HG02884 (cell line): ENCODE data around the gene TEAD1.
"Not testable (repeated sequence)": the region's sequence is repeated elsewhere in the genome, so short reads cannot be mapped to it uniquely, and the experiment has no call there.

Experiments
- ATAC-seq: cut with Tn5 transposase; IDR thresholded peaks from one replicate; pipeline ENCODE4 v1.9.1; 2021; ENCODE audit warnings: mild to moderate bottlenecking, moderate library complexity; ENCODE audit not compliant: unreplicated experiment

TEAD1 gene

GRCh38 chr11:12733091-12733490 lies 58.9 kb downstream of the TEAD1 start:
- ATAC-seq, result no peak

- no peak for ATAC-seq
These were observed 60.4 kb downstream of the TEAD1 start for GRCh38 chr11:12734625-12735024.

DNA sequence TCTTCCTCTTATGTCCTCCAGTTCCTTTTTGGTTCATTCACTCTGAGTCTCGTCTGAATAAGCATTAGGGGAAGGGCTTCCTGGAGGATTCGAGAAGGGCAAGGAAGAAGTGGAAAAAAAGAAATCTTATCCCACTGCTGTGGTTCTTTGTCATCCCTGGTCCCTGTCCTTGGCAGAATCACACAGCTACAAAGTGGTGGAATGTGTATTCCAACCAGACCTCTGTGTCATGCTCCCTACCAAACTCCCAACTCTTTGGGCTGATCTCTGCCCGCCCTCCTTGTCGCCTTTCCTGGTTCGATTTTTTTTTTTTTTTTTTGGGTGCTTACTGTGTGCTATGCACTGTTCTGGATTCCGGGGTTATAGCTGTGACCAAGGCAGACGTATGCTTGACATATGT lies 61.0 kb downstream of the TEAD1 start:
- ATAC-seq, result no peak

DNA sequence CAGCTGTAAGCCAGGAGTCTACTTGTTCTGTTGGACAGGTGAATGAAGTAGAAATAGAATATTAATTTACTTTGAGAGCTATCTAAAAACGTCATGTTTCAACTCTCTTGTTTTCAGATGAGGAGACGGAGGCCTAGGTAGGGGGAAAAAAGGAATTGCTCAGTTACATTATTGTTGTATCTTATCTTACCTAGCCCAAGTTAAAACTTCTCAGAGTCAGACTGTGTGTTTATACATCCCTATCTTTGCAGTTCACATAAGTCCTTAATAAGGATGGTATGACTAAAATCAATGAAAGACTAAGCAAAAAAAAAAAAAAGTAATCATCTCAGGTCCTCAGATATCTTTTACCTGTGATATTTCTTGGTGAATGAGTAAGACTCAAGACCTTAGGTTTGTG lies 62.8 kb downstream of the TEAD1 start:
- no peak for ATAC-seq

- ATAC-seq, result no peak
These were observed 67.5 kb downstream of the TEAD1 start for GRCh38 chr11:12741671-12742216.

DNA sequence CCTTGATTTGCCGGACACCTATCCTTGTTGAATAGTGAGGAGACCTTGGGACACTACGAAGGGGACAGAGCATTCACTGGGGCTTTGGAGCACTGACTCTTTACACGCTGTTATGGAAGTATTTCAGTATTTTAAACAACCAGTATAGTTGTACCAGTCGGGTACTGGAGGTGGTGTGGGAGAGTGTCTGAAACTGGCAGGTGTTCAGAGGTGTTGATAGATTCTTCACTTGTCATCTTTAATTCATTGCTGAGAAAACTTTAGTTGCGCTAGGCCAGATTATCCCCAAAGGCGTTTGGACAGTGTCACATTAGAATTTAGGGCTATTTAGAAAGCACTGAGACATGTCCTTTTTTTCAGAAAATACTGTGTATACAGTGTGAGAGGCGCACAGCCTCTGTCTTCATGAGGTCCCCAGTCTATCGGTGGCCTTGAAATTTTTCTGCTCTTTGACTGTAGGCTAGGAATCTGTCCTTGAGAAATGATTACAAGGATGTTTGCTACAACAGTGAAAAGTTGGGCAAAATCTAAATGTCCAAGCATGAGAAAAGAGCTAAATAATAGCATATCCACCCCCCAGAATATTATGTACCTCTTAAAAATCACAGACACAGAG lies 69.7 kb downstream of the TEAD1 start:
- no peak for ATAC-seq

- no peak for ATAC-seq
These were observed 70.7 kb downstream of the TEAD1 start for GRCh38 chr11:12744826-12745502.

DNA sequence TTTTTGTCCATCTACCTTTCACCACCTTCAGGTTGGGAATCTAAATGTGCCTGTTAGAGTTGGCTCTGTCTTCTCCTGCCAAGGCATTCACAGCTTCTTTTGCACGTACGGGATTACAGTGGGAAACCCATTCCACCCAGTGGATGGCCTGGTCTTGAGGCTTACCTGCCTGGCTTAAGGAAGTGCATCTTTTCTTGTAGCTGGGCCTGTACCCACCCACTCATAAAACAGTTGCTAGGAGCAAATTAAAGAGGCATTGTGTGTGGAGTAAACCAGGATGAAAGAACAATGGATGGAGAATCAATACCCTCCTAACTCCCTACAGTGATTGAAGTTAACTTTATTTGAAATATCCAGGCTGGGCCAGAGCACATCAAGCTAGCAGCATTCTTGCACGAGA lies 71.6 kb downstream of the TEAD1 start:
- no peak for ATAC-seq

DNA sequence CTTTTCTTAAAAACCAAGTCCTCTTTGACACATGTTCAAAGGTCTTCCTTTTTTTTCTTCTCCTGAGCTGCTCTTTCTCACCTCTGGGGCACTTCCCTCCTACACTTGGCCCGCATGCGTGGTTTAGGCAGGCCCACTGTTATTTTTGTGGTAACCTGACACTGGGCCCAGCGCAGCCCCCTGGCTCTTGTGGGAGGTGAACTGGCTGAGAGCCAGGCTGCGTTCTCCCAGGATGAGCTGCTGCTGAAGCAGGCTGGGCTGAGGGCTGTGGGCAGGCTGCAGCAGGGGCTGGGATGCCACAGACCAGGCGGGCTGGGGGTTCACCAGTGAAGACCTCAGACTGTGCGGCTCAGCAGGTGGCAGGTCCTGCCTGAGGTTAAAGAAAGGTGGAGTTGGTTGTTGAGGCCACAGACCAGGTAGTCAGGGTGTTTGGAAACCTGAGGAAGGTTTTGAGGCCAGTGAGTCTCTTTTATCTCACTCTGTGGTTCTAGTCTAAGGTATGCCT lies 72.4 kb downstream of the TEAD1 start:
- ATAC-seq, result no peak

DNA sequence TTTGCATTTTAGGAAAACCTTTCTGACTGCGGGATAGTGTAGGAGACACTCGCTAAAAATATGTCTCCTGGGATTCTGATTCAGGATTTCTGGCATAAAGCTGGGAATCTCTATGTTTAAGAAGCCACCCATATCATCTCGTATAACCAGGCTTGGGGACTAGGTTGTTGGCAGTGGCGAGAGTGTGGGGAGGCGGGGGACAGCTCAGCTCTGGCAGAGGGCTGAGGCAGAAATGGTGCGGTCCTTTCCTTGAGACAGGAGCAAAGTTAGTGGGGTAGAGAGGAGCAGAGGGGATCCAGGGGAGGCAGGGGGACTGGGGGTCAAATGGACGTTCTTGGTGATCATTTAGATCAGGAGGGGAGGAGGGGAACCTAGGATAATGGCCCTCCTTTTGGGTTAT lies 74.3 kb downstream of the TEAD1 start:
- ATAC-seq, result no peak

GRCh38 chr11:12749442-12749841 lies 75.2 kb downstream of the TEAD1 start:
- ATAC-seq, result no peak

DNA sequence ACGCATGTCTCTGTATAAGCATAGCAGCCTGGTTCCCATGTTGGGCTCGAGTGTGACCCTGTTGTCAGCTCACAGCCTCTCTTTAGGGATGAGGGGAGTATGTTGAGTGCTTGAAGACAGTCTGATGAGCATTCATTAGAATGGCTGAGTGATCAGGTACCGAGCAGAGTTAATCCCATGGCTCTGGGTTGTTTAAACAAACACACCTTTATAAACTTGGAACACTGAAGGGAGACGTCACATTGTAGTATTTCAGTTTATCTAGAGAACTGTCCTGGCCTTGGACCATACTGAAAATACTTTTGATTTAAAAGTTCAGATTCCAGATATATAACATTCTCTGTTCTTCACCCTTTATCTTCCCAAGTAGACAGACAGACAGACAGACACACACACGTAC lies 76.0 kb downstream of the TEAD1 start:
- ATAC-seq, result no peak

DNA sequence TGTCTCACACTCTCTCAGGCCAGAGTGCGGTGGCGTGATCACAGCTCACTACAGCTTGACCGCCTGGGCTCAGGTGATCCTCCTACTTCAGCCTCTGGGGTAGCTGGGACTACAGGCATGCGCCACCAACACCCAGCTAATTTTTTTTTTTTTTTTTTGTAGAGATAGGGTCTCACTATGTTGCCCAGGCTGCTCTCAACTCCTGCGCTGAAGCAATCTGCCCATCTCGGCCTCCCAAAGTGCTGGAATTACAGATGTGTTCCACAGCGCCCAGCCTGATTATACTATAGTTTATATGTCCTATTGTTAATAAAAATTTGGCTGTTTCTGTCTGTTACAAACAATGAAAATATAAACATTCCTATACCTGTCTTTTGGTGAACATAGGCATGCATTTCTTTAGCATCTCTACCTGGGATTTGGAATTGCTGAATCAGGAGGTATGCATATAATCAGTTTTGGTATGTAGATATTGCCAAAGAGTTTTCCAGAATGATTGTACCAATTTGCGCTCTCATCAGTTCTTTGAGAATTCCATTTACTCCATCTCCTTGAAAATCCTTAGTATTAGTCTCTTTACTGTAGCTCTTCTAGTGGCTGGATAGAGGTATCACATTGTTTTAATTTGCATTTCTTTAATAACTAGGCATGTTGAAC lies 78.8 kb downstream of the TEAD1 start:
- no peak for ATAC-seq

GRCh38 chr11:12754021-12754420 lies 79.8 kb downstream of the TEAD1 start:
- no peak for ATAC-seq

DNA sequence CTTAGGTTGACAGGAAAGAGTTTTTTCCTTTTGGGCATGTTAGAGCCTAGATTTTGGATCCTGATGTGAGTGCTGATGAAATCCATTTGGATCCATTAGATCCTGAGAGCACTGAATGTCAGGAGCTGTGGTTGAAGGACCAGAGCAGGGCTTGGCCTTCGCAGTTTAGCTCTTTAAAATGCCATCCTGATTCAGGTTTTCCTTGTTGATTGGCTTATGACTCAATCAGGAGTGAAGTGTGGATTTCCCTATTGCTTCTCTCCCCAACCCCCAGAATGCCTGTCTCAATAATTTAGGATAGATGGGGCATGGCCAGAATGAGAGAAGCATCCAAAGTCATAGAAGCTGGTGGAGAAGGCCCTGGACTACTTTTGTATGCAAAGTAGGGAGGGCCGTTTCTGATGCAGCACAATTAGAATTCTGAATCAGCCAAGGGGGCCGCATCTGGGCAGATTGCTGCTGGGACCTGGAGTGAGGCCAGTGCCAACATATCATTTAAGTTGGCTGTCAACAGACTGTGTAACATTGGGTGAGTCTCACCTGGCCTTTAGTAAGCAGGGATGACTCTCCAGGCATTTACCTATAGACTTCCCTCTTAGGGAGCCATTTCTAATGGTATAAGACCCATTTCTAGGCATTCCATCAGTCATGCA lies 80.5 kb downstream of the TEAD1 start:
- no peak for ATAC-seq

DNA sequence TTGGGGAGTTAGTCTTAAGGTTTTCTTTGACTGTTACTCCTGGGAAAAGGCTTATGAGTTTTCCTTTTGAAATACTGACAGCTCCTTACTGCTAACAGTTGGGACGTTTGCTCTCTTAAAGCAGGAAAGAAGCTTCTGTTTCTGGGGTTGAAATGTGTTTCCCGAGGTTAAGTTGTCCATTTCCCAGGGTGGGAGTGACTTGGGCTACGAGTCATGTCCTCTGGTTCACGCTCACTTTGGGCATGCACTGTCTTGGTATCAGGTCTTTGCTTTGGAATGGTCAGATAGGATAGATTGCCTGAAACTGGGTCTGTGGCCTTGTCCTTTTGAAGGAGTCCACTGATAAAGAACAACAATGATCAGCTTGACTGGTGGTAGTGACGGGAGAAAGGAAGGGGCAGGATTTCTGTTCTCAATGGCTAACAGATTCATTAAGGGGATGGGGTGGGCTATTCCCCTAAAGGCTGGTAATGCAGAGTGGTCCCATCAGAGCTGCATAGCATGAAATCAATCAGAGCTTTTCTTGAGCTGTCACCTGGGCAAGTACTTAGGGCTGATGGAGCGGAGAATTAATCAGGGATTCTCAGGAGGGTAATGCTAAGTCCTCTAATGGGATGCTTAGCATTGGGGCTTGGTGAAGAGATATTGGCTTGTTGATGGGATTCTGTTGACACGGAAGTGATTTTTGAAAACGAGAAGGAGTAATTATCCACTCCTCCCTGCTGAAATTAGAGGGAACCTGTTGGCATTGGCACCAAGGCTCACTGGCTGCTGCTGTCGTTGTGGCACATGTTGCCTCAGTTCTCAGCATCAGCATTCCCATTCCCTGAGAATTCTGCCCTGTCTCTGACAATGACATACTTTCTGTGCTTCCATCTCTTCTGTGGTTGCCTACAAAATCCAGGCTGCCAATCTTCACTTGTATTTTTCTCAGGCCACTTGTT lies 81.6 kb downstream of the TEAD1 start:
- ATAC-seq, result no peak

DNA sequence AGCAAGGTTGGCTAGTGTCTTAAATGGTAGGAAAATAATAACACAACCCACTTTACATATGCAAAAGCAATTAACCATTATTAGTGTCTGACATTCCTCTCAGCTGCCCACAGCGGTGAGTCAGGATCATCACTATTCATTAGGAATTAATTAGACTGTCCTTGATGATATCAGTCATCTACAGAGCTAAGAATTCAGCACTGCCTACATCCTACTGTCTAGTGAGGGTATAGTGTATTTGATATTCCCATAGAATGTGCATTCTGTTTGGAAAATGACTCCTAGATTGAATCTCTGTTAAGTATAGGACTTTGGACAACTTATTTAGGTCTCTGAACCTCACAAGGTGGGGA lies 82.2 kb downstream of the TEAD1 start:
- no peak for ATAC-seq

DNA sequence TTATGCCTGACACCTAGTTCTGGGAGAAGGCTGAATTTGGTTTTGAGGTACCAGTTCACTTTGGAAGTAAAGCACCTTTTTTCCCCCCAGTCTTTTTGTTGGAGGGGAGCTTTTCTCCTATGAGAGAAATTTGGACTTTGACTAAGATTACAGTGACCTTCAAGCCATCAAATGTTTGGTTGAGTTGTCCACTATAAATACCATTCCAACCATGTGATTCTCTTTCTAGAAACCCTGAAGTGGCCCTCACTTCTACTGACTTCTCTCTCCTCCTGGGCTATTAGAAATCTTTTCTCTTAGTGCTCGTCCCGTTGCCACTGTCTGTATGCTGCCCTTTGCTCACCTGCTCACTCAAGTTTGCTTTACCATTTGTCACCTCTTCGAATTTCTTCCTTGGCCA lies 82.6 kb downstream of the TEAD1 start:
- no peak for ATAC-seq

- ATAC-seq, result no peak
These were observed 83.2 kb downstream of the TEAD1 start for GRCh38 chr11:12757416-12757815.

- ATAC-seq, result not testable (repeated sequence)
These were observed 83.9 kb downstream of the TEAD1 start for GRCh38 chr11:12758117-12758516.
